ENCODE results near the gene MYORG. TPM values are rescaled to one million over a fixed set of nuclear protein-coding genes. Genes with fewer than 3 reads are reported as not detected.

Gene MYORG
- total RNA-seq, 6 donors from 2014 or later, result 2.1 to 11.6 (median 7.4) TPM

GRCh38 chr9:34378376-34379060 is 1.8 kb upstream of the MYORG start:
- ATAC-seq (ENCODE audit: low FRiP score in 2 of 2), result no peak
- H3K4me3 ChIP-seq, result no peak overlapping the region
- peaks cover 27 to 49% (median 40%) of the 10 kb centered on the region in 4 donors for H3K4me1 ChIP-seq
- H3K27ac ChIP-seq, result no peak overlapping the region
- no peaks in the 10 kb centered on the region for H3K9me3 ChIP-seq
- H3K36me3 ChIP-seq, result no peaks in the 10 kb centered on the region
- no peaks in the 10 kb centered on the region for H3K27me3 ChIP-seq
- DNase-seq, result peak in 1 of 2 donors; percentile 13
- 90% methylated on average over 3 of the region's 3 CpGs for WGBS, 2 donors
- TF ChIP-seq POLR2AphosphoS5 (IDR thresholded peaks at IDR 0.05), result no peak
- no peak for TF ChIP-seq EP300 (IDR thresholded peaks at IDR 0.05)
- no peak for TF ChIP-seq CTCF (IDR thresholded peaks at IDR 0.05)
- TF ChIP-seq POLR2A (IDR thresholded peaks at IDR 0.05), result no peak

- no peak for ATAC-seq (ENCODE audit: low FRiP score in 2 of 2)
- Histone ChIP-seq H3K9me3 (no peaks in the 10 kb centered on the region), H3K36me3 (peaks cover 0 to under 1% (median 0%) of the 10 kb centered on the region in 4 donors), H3K4me3 (peak overlapping the region; percentile 70 to 76 (median 73)), H3K27me3 (no peaks in the 10 kb centered on the region), H3K4me1 (peaks cover 27 to 49% (median 40%) of the 10 kb centered on the region in 4 donors), H3K27ac (peak overlapping the region in 3 of 4 donors; percentile 27 to 83 (median 80))
- DNase-seq, result peak; percentile 43 to 44
- TF ChIP-seq POLR2AphosphoS5 (IDR thresholded peaks at IDR 0.05) (no peak), POLR2A (IDR thresholded peaks at IDR 0.05) (no peak), CTCF (IDR thresholded peaks at IDR 0.05) (no peak), EP300 (IDR thresholded peaks at IDR 0.05) (no peak)
- WGBS, 2 donors, result 5% methylated on average over 15 to 21 of the region's 21 CpGs
Measured at GRCh38 chr9:34377404-34377746, 677 bp upstream of the MYORG start.

- Histone ChIP-seq H3K27me3 (no peaks in the 10 kb centered on the region), H3K36me3 (peaks cover 0 to 14% (median 5%) of the 10 kb centered on the region in 4 donors), H3K27ac (peak overlapping the region; percentile 54 to 83 (median 81)), H3K4me3 (peak overlapping the region; percentile 70 to 76 (median 73)), H3K9me3 (no peaks in the 10 kb centered on the region), H3K4me1 (peaks cover 23 to 44% (median 35%) of the 10 kb centered on the region in 4 donors)
- WGBS, 2 donors, result 24 to 40% methylated on average over 5 of the region's 22 CpGs
- DNase-seq, result peak in 1 of 2 donors; percentile 74
- ATAC-seq (ENCODE audit: low FRiP score in 2 of 2), result peak; percentile 29 to 40
- TF ChIP-seq EP300 (IDR thresholded peaks at IDR 0.05) (no peak), POLR2A (IDR thresholded peaks at IDR 0.05) (no peak), CTCF (IDR thresholded peaks at IDR 0.05) (peak in 4 of 6 experiments; percentile 24 to 42 (median 30)), POLR2AphosphoS5 (IDR thresholded peaks at IDR 0.05) (no peak)
Measured at GRCh38 chr9:34375901-34376595, 650 bp downstream of the MYORG start.

GRCh38 chr9:34374905-34375552 is 1.7 kb downstream of the MYORG start:
- no peak for ATAC-seq (ENCODE audit: low FRiP score in 2 of 2)
- H3K4me3 ChIP-seq, result no peak overlapping the region
- 47 to 56% methylated on average over 5 of the region's 5 CpGs for WGBS, 2 donors

More at GRCh38 chr9:34374905-34375552, 1.7 kb downstream of the MYORG start:
- H3K27me3 ChIP-seq, result no peaks in the 10 kb centered on the region
- H3K9me3 ChIP-seq, result no peaks in the 10 kb centered on the region
- H3K36me3 ChIP-seq, result peaks cover 0 to 24% (median 11%) of the 10 kb centered on the region in 4 donors
- peak overlapping the region in 3 of 4 donors; percentile 43 to 83 (median 82) for H3K27ac ChIP-seq
- DNase-seq, result peak in 1 of 2 donors; percentile 65
- TF ChIP-seq POLR2A (IDR thresholded peaks at IDR 0.05) (peak in 1 of 4 donors; percentile 15), CTCF (IDR thresholded peaks at IDR 0.05) (no peak), EP300 (IDR thresholded peaks at IDR 0.05) (no peak)
- peaks cover 15 to 34% (median 26%) of the 10 kb centered on the region in 4 donors for H3K4me1 ChIP-seq
